B cell (primary cell): ENCODE results near the gene CRIM1.

ENCODE experiments used
- CTCF ChIP-seq: fragments of 200-600 bp; IDR thresholded peaks from one replicate; pipeline ENCODE4 v1.8.0; 2022; ENCODE audit warnings: antibody characterized with exemption, mild to moderate bottlenecking
- EZH2 ChIP-seq: IDR thresholded peaks from 2 replicates; pipeline ENCODE4 v1.6.1; 2012; ENCODE audit warnings: borderline replicate concordance, low read depth, mild to moderate bottlenecking, moderate library complexity, low read length; ENCODE audit not compliant: insufficient read depth, poor library complexity, severe bottlenecking

GRCh38 chr2:36355890-36356297 lies 316 bp downstream of the CRIM1 start:
- TF ChIP-seq CTCF: no peak
- TF ChIP-seq EZH2: no peak
